Measurements from ENCODE around the gene KIAA0825.
"Not testable (repeated sequence)": the region's sequence is repeated elsewhere in the genome, so short reads cannot be mapped to it uniquely, and the experiment has no call there.

The KIAA0825 gene

GRCh38 chr5:94618493-94619328 lies at the start of gene KIAA0825, which contains the start of gene SLF1:
Gene KIAA0825 (minus strand): TSS chr5:94618604. CDS start chr5:94537126, 81,478 bp downstream.
Gene SLF1 (plus strand): TSS chr5:94618669. CDS start chr5:94628811, 10,142 bp downstream.
- DNase-seq = peak; percentile 93

- DNase-seq = no peak
These were observed 49.5 kb upstream of the KIAA0825 start for GRCh38 chr5:94667937-94668336.

- DNase-seq = no peak
These were observed 42.7 kb upstream of the KIAA0825 start for GRCh38 chr5:94661086-94661485.

DNA sequence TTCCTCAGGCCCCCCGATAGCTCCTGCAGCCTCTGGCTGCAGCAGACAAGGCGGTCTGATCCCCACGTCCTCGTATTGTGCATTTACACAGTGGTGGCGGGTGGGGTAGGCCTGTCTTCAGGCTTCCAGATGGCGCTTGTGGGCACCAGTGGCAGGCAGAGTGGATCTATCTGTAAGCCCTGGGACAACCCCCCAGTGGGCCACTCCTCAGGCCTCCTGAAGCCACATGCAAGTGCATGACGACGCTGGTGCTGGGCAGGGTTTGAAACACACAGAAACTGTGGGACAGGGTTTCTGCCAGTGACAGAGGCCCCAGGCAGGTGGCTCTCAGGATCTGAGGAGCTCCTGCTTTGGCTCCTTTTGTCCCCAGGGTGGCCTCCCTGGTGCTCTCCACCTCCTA lies 42.1 kb upstream of the KIAA0825 start:
- DNase-seq = no peak

DNA sequence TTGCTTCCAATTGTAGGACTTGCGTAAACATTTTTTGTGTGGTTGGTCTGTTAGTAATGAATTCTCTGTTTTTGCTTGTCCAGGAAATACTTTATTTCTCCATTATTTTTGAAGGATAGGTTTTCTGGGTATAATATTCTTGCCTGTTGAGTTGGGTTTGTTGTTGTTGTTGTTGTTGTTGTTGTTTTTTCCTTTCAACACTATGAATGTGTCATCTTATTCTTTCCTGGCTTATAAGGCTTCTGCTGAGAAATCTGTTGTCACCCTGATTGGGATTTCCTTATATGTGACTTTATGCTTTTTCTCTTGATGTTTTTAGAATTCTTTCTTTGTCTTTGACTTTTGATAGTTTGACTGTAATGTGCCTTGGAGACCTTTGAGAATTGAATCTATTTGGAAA lies 39.9 kb upstream of the KIAA0825 start:
- DNase-seq = no peak

DNA sequence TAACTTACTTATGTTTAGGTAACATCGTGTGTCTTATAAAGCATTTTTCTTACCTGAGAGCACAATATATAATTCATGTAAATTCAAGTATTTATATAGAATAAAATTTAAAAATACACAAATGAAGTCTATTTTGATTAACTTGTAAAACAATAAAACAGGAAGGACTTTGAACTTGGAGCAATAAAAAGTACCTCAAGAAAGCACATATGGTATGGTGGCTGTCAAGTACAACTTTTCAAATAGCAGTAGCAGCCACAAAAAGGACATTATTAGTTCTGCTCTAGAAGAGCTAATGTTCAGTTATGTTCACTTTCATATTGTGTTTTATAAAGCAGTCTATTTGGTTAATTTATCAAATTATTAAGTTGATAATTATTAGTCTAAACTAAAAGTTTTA lies 31.5 kb upstream of the KIAA0825 start:
- no peak for DNase-seq

- DNase-seq = no peak
These were observed 28.4 kb upstream of the KIAA0825 start for GRCh38 chr5:94646758-94647157.

DNA sequence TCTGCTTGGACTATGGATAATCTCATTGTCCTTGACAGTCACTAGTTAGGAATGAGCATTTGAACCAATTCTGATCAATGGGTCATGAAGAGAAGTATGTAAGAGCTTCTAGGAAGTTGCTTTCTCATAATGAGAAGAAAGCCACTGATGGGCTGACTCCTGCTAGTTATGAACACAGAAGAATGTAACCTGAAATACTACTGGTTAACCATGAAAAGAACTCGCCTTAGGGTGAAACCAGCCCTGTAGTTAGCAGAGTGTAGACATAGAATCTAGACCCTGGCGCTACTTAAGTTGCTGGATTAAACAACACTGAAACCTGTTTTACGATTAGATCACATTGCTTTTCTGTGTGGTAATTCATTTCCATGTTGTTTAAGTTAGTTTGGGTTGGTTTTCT lies 26.6 kb upstream of the KIAA0825 start:
- DNase-seq = no peak

- no peak for DNase-seq
These were observed 21.8 kb upstream of the KIAA0825 start for GRCh38 chr5:94640176-94640575.

DNA sequence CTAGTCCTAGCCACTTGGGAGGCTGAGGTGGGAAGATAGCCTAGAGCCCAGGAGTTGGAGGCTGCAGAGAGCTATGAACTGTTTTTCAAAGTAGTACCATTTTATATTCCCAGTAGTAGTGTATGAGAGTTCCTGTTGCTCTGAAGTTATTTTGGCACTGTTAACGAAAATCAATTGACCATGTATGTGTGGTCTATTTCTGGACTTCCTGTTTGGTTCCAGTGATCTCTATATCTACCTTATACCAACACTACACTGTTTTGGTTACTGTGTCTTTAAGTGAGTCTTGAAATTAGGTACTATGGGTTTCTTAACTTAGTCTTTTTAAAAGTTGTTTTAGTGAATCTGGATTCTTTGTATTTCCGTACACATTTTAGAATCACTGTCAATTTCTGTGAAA lies 13.6 kb upstream of the KIAA0825 start:
- no peak for DNase-seq

DNA sequence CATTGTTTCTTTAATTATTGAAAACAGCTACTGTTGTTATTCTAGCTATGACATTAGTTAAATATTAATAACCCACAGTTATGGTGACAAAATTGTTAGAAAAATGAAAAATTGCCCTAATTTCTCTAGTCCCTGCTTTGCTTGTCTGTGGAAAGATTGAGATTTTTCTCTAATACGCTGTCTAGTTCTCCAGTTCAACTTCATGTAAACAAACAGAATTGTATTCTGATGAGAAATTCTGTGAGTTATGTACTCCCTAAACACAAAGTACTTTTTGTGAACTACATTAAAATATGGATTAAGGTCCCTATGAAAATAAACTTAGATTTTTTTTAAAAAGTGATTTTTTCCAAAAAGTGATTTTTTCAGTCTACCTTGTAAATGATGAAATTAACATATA lies 8.8 kb upstream of the KIAA0825 start:
- DNase-seq = no peak

- DNase-seq = no peak
These were observed 5.5 kb upstream of the KIAA0825 start for GRCh38 chr5:94623877-94624276.

DNA sequence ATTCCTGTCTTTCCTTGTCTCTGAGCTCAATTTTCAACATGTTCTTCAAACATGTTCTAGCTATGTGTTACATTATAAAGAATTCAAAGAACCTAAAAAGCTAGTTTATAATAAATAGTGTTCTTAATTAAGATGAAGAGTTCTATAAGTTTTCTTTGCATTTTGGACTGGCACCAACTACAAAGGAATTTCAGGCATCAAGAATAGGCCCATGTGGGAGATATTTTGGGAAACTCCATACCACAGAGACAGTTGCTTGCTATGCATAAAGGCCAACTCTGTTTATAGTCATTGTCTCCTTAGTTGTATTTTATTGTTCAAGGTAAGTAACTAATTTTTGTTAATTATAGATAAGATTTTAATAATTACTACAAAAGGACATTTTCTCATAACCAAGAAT lies 4.6 kb upstream of the KIAA0825 start:
- DNase-seq = no peak

DNA sequence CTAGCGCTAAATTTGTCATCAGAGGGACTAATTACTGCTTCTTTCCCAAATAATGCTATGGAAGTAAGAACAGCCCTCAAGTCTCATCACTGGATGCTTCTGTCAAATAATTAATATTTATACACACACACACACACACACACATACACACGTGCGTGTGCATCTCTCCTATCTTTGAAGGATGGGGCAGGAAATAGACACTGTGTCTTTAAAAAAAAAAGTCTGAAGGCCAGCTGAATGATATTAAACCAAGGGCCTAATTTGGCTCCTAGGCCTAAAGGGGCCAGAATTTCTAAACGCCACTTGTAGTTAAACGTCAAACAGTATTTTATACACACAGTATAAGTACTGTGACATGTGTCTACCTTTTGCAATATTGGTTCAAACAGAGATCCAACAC lies 3.4 kb upstream of the KIAA0825 start:
- DNase-seq = no peak

DNA sequence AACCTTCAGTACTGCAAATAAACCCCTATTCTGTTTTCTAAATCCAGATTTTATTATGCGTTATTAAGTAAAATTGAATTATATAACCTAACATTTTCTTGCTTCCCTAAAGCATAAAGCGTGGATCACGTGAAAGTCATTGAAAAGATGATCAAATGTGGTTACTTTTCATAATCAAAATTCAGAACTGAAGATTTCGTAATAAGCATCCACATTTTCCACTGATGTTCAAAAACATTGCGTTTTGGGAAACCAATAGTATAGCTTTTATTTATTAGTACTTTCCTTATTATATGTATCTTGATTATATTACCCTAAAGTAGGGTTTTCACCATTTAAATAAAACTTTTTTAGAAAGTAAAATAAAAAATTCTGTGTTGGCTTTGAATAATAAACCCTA lies 1.9 kb upstream of the KIAA0825 start:
- no peak for DNase-seq

GRCh38 chr5:94618029-94618492 lies 343 bp downstream of the KIAA0825 start:
- no peak for DNase-seq

GRCh38 chr5:94615862-94616261 lies 2.5 kb downstream of the KIAA0825 start:
- DNase-seq = no peak

- no peak for DNase-seq
These were observed 4.1 kb downstream of the KIAA0825 start for GRCh38 chr5:94614156-94614805.

DNA sequence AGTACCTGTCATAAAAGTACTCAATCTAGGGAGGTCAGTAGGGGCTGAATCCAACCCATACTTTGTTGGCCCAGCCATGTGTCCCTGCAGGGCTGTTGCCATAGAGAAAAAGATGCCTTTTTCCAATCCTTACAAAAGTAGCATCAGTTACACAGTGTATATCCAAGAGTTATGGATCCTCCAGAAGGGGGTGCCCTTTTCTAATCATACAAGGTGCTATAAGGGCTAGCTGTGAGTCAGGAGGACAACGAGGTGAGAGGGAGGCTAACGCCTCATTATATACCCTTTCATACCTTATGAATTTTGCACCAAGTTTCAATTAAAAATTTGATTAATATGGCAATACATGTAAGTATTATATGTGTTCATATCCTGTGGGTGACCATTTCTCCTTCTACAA lies 4.8 kb downstream of the KIAA0825 start:
- no peak for DNase-seq

DNA sequence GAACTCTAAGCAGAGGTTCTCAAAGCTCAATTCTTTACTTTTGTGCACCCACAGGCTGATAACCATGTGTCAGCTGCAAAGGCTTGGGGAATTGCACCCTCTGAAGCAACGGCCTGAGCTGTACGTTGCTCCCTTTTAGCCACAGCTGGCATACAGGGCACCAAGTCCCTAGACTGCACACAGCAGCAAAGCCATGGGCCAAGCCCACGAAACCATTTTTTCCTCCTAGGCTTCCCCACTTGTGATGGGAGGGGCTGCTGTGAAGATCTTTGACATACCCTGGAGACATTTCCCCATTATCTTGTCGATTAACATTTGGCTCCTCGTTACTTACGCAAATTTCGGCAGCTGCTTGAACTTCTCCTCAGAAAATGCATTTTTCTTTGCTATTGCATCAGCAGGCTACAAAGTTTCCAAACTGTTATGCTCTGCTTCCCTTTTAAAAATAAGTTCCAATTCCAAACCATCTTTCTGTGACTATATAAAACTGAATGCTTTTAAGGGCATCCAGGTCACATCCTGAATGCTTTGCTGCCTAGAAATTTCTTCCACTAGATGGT lies 23.0 kb downstream of the KIAA0825 start:
- DNase-seq = no peak

GRCh38 chr5:94577466-94578245 lies 40.7 kb downstream of the KIAA0825 start:
- DNase-seq = no peak

DNA sequence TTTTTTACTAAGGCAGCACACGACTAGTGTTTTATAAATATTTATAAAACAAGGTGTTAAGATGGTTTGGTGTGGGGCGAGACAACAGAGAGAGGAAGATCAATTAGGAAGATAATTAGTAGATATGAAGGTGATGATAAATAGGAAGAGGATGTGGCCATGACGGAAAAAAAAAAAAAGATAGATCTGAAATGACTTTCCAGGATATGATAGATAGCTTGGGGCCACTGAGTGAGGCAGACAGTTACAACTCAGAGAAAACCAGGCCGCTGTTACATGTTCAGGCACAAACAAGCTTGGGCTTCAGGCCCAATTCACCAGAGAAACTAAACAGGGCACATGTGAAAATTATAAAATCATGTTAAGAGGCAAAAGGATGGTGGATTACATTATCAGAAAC lies 43.2 kb downstream of the KIAA0825 start:
- DNase-seq = no peak

- not testable (repeated sequence) for DNase-seq
These were observed 45.1 kb downstream of the KIAA0825 start for GRCh38 chr5:94573349-94573748.
